MCF 10A (cell line): ENCODE results near the gene DLGAP5. TPM values are rescaled to one million over a fixed set of nuclear protein-coding genes. Genes with fewer than 3 reads are reported as not detected.

Experiments used
- BruUV-seq: library from RNA; stranded (reverse); fragments of 400-500 nt; replicated peaks from 2 replicates; lab custom pipeline; 2021; lab: Mats Ljungman, UMichigan
- CTCF ChIA-PET: fragments of 300-600 bp; sonication (Branson Sonifier 250); formaldehyde crosslinking; extraction: SDS; loops from one replicate; lab custom pipeline; 2021; ENCODE audit warnings: antibody characterized with exemption, inconsistent platforms; lab: Yijun Ruan, JAX
- POLR2A ChIA-PET: fragments of 300-600, 350-650 bp; sonication (Branson Sonifier 250); formaldehyde crosslinking; extraction: SDS; loops from one replicate; lab custom pipeline; 2020; ENCODE audit warnings: antibody characterized with exemption, inconsistent platforms; lab: Yijun Ruan, JAX
- DNase-seq: peaks from one replicate; pipeline ENCODE4 v3.0.0-alpha.2; 2018; ENCODE audit not compliant: unreplicated experiment
- H3K27ac Mint-ChIP-seq: one replicate; pipeline ENCODE4 v1.8.0; 2022; ENCODE audit warnings: mild to moderate bottlenecking, low read depth, mixed read lengths; ENCODE audit not compliant: unreplicated experiment
- H3K27me3 Mint-ChIP-seq: one replicate; pipeline ENCODE4 v1.8.0; 2022; ENCODE audit warnings: mixed read lengths; ENCODE audit not compliant: insufficient read depth, unreplicated experiment
- H3K36me3 Mint-ChIP-seq: one replicate; pipeline ENCODE4 v1.8.0; 2022; ENCODE audit warnings: mild to moderate bottlenecking, moderate library complexity, mixed read lengths; ENCODE audit not compliant: insufficient read depth, unreplicated experiment
- H3K4me1 Mint-ChIP-seq: one replicate; pipeline ENCODE4 v1.8.0; 2022; ENCODE audit warnings: mixed read lengths; ENCODE audit not compliant: insufficient read depth, unreplicated experiment
- H3K4me3 Mint-ChIP-seq: one replicate; pipeline ENCODE4 v1.8.0; 2022; ENCODE audit warnings: mild to moderate bottlenecking, moderate library complexity, mixed read lengths; ENCODE audit not compliant: unreplicated experiment
- H3K9me3 Mint-ChIP-seq: one replicate; pipeline ENCODE4 v1.8.0; 2022; ENCODE audit warnings: mixed read lengths; ENCODE audit not compliant: unreplicated experiment
- intact Hi-C: fragments of 100-400 bp; cut with micrococcal nuclease; formaldehyde crosslinking; loops from 2 replicates; pipeline ENCODE4 v1.14.1; 2022
- total RNA-seq: library from RNA; stranded (reverse); gene quantifications from 2 replicates; pipeline ENCODE4 v1.2.3, GENCODE V29; 2022
- TF ChIP-seq, protein P1 (sequence below): fragments of 200-600 bp; IDR thresholded peaks from one replicate; pipeline ENCODE4 v1.8.0; 2022; ENCODE audit warnings: antibody characterized with exemption, mild to moderate bottlenecking; ENCODE audit not compliant: unreplicated experiment

Gene DLGAP5
- total RNA-seq, 1 experiment from 2014 or later = 17.6 TPM

DNA sequence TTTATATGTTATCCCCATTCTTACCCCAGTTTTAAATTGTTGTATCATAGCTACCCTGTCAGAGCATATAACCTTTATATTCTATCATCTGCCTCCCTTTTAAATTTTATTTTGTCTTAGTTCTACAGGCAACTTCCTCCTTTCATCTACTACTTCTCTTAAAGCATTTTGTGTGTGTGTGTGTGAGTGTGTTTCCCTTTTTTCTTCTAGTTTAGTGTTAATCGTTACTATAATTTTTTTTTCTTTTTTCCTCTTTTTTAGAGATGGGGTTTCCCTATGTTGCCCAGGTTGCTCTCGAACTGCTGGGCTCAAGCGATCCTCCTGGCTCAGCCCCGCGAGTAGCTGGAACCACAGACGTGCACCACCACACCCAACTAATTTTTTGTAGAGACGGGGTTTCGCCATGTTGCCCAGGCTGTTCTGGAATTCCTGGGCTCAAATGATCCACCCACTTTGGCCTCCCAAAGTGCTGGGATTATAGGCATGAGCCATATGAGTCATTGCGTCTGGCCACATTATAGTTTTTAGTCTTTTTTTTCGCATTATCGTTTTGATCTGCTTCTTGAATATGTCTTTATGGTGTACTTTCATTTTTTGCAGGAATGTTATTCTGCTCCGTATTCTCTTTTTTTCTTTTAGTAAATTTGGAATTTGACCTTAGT is 46.8 kb upstream of the DLGAP5 start:
- H3K36me3 Mint-ChIP-seq = no peaks in the 10 kb centered on the region
- no peaks in the 10 kb centered on the region for H3K9me3 Mint-ChIP-seq
- intact Hi-C loops = no loop called here
- H3K4me1 Mint-ChIP-seq = no peaks in the 10 kb centered on the region
- H3K27ac Mint-ChIP-seq = no peak overlapping the region
- no peak overlapping the region for H3K4me3 Mint-ChIP-seq
- POLR2A ChIA-PET = interaction anchor here (0.7 kb wide), 1 partner anchor 652 kb away, joined by 3 read pairs; no protein-coding TSS in a partner anchor
- CTCF ChIA-PET = no interaction called here
- no TSS peak for BruUV-seq
- TF ChIP-seq, protein P1, sequence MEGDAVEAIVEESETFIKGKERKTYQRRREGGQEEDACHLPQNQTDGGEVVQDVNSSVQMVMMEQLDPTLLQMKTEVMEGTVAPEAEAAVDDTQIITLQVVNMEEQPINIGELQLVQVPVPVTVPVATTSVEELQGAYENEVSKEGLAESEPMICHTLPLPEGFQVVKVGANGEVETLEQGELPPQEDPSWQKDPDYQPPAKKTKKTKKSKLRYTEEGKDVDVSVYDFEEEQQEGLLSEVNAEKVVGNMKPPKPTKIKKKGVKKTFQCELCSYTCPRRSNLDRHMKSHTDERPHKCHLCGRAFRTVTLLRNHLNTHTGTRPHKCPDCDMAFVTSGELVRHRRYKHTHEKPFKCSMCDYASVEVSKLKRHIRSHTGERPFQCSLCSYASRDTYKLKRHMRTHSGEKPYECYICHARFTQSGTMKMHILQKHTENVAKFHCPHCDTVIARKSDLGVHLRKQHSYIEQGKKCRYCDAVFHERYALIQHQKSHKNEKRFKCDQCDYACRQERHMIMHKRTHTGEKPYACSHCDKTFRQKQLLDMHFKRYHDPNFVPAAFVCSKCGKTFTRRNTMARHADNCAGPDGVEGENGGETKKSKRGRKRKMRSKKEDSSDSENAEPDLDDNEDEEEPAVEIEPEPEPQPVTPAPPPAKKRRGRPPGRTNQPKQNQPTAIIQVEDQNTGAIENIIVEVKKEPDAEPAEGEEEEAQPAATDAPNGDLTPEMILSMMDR = no peak
- DNase-seq = no peak
- H3K27me3 Mint-ChIP-seq = peaks cover 22% of the 10 kb centered on the region

DNA sequence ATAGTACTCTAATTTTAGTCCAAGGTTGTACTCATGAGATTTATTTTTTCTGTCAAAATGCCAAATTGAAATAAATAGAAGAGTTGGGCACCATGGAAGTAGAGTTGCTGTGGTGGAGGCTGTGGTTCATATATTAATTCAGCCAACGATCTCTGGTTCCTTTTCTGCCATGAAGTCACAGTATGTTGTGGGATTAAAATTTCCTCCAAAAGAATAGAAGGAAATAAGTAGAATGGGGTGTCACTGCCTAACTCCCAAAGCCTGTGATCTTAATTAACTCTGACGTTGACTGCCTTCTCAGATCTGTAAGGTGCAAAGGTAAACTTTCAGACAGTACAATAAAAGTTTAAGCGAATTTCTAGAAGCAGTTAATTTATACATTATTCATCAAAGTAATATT is 42.2 kb upstream of the DLGAP5 start:
- no peaks in the 10 kb centered on the region for H3K4me1 Mint-ChIP-seq
- no peak overlapping the region for H3K27ac Mint-ChIP-seq
- intact Hi-C loops = no loop called here
- POLR2A ChIA-PET = no interaction called here
- TF ChIP-seq, protein P1 = no peak
- no TSS peak for BruUV-seq
- peaks cover 41% of the 10 kb centered on the region for H3K27me3 Mint-ChIP-seq
- no peaks in the 10 kb centered on the region for H3K9me3 Mint-ChIP-seq
- H3K4me3 Mint-ChIP-seq = no peak overlapping the region
- CTCF ChIA-PET = interaction anchor here (1.3 kb wide), 1 partner anchor 12 kb away, joined by 7 read pairs; no protein-coding TSS in a partner anchor
- no peak for DNase-seq
- no peaks in the 10 kb centered on the region for H3K36me3 Mint-ChIP-seq

DNA sequence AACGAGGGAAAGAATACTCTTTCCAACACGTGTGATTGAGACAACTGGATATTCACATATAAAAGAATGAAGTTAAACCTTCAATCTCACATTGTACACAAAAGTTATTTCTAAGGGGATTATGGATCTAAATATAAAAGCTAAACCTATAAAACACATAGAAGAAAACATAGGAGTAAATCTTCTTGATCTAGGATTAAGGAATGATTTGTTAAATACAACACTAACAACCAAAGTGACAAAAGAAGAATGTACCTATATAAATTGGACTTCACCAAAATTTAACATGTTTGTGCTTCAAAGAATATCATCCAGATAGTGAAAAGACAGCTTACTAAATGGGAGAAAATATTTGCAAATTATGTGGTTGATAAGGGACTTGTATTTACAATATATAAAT is 36.9 kb upstream of the DLGAP5 start:
- Mint-ChIP-seq H3K27ac (no peak overlapping the region), H3K9me3 (no peaks in the 10 kb centered on the region), H3K4me3 (no peak overlapping the region), H3K4me1 (no peaks in the 10 kb centered on the region), H3K27me3 (peaks cover 20% of the 10 kb centered on the region), H3K36me3 (no peaks in the 10 kb centered on the region)
- TF ChIP-seq, protein P1 = no peak
- intact Hi-C loops = no loop called here
- BruUV-seq = no TSS peak
- CTCF ChIA-PET = interaction anchor here (0.6 to 1.1 kb wide), 3 partner anchors 43 to 1263 kb away, joined by 3 to 8 read pairs (median 4); no protein-coding TSS in a partner anchor
- POLR2A ChIA-PET = no interaction called here
- no peak for DNase-seq

DNA sequence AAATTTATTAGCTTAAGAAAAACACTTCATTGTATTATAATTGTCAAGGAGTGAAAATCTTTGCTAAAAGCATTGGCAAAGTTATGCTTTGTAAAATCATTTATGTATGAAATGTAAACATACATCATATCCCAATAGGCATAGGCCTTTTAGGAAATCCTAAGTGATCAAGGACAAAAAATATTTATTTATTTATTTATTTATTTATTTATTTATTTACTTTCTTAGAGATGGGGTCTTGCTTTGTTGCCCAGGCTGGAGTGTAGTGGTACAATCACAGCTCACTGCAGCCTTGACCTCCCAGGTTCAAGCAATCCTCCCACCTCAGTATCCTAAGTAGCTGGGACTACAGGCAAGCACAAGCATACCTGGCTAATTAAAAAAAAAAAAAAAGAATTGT is 32.0 kb upstream of the DLGAP5 start:
- no peaks in the 10 kb centered on the region for H3K36me3 Mint-ChIP-seq
- no peak overlapping the region for H3K27ac Mint-ChIP-seq
- no TSS peak for BruUV-seq
- DNase-seq = no peak
- H3K27me3 Mint-ChIP-seq = no peaks in the 10 kb centered on the region
- H3K9me3 Mint-ChIP-seq = no peaks in the 10 kb centered on the region
- TF ChIP-seq, protein P1 = no peak
- CTCF ChIA-PET = interaction anchor here (0.8 to 2.0 kb wide), 4 partner anchors 10 to 206 kb away, joined by 3 to 5 read pairs (median 4); no protein-coding TSS in a partner anchor
- POLR2A ChIA-PET = interaction anchor here (0.7 to 0.8 kb wide), 2 partner anchors 13 to 158 kb away, joined by 3 to 5 read pairs; no protein-coding TSS in a partner anchor
- H3K4me1 Mint-ChIP-seq = peaks cover 6% of the 10 kb centered on the region
- no peak overlapping the region for H3K4me3 Mint-ChIP-seq
- intact Hi-C loops = no loop called here
